Skeletal muscle cell (primary cell): ENCODE results near the gene ID1.
"Not testable (repeated sequence)": the region's sequence is repeated elsewhere in the genome, so short reads cannot be mapped to it uniquely, and the experiment has no call there.

Experiments used
- DNase-seq: peaks from one replicate; pipeline ENCODE4 v3.0.0-alpha.2; 2010; ENCODE audit warnings: low read depth
- H3K4me3 ChIP-seq: 2 replicates; pipeline ENCODE4 v1.5.1; 2011; ENCODE audit warnings: low read depth, mild to moderate bottlenecking, control low read depth, low read length, moderate library complexity

The ID1 gene

DNA sequence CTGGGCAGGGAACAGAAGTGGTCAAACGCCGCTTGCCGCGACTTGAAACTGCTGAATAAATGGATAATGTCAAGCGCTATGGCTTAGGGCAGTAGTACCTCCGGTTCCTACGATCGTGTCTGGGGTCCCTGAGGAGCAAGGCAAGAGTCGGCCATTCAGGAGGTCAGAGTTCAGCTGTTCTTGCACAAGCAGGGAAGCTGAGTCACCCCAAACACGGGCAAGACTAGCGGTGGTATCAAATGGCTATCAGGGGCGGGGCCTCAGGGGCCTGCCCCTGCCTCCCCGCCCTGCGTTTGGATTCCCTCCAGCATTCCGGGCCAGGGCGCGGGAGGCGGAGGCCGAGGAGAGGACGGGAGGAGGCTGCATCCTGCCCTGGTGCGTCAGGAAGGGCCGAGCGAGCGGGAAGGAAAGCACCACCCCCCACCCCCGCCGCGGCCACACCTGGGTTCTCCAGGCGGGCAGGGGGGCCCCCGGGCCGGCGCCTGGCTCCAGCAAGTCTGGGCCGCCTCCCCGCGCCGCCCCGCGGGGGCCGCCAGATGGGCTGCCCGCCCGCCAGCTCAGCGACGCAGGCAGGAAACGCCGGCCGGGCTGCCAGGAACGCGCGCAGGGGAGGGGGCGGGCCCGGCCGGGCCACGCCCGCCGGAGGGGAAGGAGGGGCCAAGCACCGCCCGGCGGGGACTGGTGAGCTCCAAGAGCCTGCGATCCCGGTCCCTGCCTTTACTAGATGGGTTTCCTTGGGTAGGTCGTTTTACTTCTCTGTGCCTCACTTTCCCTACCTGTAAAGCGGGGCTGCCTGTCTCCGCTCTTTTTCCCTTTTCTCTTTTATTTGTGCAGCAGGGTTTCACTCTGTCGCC, 32.2 kb upstream of the ID1 start:
- DNase-seq, result peak; percentile 98
- peak overlapping the region; percentile 56 for H3K4me3 ChIP-seq

DNA sequence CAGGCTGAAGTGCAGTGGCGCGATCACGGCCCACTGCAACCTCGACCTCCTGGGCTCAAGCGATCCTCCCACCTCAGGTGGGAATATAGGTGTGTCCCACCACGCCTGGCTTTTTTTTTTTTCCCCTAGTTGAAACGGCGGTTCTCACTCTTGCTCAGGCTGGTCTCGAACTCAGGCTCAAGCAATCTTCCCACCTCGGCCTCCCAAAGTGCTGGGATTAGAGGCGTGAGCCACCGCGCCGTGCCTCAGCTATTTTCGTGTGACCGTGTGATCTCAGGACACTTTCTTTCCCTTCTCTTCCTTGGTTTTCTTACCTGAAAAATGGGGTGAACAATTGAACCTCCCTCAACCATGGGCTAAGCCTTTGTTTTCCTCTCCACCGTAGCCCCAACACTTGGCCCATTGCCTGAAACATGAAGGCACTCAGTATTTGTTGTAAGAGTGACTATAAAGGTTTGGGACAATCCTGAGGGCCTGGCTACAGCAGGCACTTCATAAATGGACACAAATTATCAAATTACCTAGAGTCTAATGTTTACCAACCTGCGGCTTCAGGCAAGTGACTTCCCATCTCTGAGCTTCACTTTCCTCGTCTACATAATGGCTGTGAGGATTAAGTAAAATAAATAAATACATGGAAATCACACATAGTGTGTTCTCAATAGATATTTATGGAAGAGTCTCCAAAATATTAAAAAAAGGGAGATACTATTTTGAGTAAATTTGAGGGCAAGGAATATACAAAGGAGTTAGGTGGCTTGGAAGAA, 31.4 kb upstream of the ID1 start:
- DNase-seq, result no peak
- peak overlapping the region; percentile 56 for H3K4me3 ChIP-seq

DNA sequence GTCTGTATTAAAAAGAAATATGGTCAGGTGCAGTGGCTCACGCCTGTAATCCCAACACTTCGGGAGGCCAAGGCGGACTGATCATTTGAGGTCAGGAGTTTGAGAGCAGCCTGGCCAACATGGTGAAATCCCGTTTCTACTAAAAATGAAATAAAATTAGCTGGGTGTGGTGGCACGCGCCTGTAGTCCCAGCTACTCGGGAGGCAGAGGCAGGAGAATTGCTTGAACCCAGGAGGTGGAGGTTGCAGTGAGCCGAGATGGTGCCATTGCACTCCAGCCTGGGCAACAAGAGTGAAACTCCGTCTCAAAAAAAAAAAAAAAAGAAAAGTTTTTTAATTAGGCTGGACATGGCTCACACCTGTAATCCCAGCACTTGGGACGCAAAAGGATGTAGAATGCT, 30.1 kb upstream of the ID1 start:
- H3K4me3 ChIP-seq, DNase-seq: not testable (repeated sequence)

DNA sequence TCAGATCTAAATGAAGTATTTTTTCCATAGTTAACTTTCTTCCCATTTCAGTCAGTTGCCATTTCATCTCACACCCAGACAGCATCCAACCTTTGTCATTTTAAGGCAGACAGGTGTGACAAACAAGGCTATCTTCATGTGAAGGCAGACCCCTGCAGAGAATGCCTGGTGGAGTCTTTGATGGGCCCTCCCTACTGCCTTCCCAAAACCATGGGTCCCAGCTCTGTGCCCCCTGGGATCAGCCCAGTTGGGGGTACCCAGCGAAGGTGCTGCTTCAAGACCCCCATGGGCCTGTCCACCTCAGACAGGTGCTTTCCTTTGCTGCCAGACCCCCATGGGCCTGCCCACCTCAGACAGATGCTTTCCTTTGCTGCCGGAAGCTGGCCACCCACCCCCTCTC, 28.3 kb upstream of the ID1 start:
- DNase-seq, result no peak
- H3K4me3 ChIP-seq, result no peak overlapping the region

DNA sequence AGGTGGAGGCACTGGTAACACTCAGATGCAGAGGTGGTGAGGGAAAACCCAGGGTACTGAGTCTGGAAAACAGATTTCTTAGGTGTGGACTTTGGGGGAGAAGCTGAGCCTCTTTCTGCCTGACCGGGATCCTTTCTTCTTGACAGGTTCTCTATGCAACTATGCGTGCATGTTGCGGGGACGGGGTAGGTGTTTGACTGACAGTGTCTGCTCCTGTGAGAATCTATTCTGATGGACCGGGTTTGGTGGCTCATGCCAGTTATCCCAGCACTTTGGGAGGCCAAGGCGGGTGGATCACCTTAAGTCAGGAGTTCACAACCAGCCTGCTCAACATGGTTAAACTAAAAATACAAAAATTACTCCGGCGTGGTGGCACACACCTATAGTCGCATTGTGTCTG, 27.9 kb upstream of the ID1 start:
- H3K4me3 ChIP-seq, result no peak overlapping the region
- DNase-seq, result no peak

DNA sequence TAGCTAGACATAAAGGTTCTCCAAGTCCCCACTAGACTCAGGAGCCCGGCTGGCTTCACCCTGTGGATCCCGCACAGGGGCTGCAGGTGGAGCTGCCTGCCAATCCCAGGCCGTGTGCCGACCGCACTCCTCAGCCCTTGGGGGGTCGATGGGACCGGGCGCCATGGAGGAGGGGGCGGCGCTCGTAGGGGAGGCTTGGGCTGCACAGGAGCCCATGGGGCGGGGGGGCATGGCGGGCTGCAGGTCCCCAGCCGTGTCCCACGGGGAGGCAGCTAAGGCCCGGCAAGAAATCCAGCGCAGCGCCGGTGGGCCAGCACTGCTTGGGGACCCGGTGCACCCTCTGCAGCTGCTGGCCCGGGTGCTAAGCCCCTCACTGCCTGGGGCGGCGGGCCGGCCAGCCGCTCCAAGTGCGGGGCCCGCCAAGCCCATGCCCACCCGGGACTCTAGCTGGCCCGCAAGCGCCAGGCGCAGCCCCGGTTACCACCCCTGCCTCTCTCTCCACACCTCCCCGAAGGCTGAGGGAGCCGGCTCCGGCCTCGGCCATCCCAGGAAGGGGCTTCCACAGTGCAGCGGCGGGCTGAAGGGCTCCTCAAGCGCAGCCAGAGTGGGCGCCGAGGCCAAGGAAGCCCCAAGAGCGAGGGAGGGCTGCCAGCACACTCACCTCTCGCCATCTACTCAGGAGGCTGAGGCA, 26.5 kb upstream of the ID1 start:
- no peak overlapping the region for H3K4me3 ChIP-seq

DNA sequence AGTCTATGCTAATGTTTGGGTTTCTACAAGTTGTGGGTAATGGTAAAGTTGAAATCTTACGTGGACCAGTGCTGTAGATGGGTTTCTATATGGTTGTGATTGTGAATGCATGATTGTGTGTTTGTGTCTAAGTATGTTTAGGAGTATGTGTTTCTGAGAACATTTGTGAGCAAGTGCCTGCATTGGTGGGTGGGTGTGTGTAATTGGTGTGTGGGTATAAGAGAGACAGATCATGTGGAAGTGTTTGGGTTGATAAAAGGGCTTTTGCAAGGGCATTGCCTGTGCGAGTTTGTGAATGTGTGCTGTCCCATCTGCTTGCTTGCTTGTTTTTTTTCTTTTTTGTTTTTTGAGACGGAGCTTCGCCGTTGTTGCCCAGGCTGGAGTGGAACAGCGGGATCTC, 25.8 kb upstream of the ID1 start:
- no peak for DNase-seq
- H3K4me3 ChIP-seq, result no peak overlapping the region

More for the DNA sequence above, 26.5 kb upstream of the ID1 start:
- DNase-seq, result no peak

DNA sequence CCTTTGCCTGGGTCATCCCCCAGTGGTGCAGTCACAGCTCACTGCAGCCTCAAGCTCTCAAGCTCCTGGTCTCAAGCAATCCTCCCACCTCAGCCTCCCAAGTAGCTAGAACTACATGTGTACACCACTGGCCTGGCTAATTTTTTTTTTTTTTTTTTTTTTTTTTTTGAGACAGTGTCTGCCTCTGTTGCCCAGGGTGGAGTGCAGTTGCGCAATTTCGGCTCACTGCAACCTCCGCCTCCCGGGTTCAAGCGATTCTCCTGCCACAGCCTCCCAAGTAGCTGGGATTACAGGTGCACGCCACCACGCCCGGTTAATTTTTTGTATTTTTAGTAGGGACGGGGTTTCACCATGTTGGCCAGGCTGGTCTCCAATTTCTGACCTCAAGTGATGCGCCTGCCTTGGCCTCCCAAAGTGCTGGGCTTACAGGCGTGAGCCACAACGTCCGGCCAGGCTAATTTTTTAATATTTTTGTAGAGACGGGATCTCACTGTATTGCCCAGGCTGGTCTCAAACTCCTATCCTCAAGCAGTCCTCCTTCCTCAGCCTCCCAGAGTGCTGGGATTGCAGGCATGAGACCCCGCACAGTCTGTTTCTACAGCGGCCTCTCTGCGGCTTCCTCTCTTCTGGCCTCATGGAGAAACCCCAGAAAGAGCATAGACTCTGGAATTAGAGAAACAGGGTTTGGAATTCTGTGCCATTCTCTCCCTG, 25.0 kb upstream of the ID1 start:
- not testable (repeated sequence) for DNase-seq

DNA sequence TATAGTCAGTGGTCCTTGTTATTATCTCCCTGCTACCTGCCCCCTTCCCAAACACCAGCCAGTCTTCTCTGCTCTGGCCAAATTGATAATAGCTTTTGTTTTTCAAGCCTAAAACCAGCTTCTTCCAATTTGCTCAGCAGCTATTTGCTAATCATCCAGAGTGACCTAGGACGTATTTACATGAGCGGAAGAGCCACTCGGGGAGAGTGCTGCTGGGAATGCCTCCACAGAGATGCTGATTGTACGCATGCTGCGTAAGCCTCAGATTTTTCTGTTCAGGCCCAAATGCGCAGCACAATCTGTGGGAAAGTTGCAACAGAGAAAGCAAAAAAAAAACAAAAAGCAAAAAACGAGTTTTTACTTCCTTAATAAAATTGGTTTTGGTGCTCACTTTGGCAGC, 24.4 kb upstream of the ID1 start:
- no peak for DNase-seq
- no peak overlapping the region for H3K4me3 ChIP-seq

More for the DNA sequence above, 25.0 kb upstream of the ID1 start:
- H3K4me3 ChIP-seq, result not testable (repeated sequence)

DNA sequence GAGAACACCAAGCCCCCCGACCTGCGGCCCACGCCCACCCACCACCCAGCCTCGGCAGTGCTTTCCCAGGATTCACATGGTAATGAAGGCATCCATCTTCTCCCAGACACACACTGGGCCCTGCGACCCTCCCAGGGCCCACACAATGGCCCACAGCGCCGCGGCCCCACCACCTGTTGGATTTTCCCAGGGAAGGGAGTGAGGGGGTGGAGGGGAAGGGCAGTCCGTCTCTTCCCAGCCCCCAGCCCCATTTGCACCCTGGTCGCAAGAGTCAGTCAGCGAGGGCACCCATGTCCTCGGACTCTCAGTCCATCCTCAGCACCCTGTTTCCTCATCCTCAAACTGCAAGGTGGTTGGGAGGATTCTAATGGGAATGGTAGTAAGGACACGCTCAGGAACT, 23.7 kb upstream of the ID1 start:
- DNase-seq, result no peak
- H3K4me3 ChIP-seq, result no peak overlapping the region

DNA sequence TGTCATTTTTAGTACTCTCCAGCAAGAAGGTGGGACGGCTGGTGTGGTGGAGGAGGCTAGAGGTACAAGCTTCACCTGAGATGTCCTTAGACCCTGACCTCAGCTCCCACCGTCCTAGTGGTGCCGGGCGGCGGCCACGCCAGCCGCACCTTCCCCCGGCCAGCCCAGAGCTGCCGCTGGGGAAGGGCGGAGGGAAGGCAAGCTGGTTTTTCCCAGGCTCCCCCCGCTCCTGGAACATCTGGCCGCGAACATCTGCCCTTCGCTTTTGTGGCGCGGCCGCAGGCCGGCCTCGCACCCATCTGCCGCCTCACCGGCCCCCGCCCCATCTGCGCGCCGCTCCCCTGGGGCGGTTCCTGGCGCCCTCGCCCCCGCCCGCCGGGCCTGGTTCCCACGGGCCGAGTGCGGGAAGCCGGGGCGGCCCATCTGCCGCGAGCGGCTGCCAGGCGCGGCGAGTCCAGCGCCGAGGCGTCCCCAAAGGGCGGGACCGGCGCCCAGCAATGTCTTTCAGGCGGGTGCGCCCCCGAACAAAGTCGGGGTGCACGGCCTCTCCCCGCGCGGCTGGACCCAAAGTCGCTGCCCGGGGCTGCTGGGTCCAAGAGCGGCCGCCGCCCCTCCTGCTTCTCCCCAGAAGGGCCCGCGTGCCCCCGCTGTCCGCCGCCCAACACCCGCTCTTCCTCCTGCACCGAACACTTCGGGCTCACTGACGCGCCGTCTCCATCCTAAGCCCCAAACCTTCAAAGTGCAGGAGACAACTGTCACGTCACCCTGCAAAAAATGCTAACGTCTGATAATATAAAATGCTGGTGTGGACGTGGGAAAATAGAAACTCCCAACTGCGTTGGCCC, 17.3 kb upstream of the ID1 start:
- DNase-seq, result no peak
- H3K4me3 ChIP-seq, result peak overlapping the region; percentile 46

DNA sequence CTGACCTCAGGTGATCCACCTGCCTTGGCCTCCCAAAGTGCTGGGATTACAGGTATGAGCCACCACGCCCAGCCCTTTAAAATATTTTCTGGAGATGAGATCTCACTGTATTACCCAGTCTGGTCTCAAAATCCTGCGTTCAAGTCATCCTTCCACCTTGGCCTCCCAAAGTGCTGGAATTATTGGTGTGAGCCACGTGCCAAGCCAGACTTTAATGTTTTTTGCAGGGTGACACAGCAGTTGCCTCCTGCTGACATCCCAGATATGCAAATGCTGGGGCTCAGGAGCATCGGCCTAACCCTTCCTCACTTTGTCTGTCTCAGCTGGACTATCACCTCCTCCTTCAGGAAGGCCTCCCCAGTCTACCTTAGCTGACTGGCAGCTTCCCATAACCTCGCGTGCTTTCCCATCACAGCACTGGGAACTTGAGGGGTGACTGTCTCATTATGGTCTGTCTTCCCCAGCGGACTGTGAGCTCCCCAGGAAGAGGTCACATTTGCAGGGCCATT, 14.3 kb upstream of the ID1 start:
- no peak overlapping the region for H3K4me3 ChIP-seq
- no peak for DNase-seq

DNA sequence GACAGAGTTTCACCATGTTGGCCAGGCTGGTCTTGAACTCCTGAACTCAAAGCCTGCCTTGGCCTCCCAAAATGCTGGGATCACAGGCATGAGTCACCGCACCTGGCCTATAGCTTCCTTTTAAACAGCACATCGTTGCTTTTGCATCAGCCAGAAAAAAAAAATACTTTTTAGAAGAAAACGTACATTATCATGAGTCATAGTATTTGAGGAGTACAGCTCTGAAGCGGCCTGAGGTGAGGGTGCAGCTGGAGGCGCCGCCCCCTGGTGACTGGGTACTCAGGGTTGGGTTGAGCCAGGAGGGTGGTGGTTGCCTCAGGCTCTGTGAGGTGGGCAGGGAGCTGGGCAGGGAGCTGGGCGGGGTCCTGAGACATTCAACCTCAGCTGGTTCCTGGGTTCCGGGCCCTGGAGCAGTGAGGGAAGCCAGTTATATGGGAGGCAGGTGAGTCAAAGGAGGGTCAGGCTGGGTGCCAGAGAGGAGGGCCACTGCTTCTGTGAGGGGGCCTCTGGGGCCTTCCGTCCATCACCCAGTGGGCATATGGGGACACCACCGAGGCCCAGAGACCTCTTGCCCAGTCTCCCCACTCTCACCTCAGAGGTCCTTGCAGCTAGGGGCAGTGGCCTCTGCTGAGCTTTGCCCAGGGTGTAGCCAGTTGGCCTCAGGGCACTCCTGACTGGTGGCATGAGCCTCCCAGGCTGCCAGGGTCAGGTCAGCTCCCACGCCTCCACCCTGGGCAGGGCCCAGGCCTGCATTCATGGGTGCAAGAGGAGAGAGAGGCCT, 11.7 kb upstream of the ID1 start:
- peak; percentile 73 for DNase-seq
- no peak overlapping the region for H3K4me3 ChIP-seq

DNA sequence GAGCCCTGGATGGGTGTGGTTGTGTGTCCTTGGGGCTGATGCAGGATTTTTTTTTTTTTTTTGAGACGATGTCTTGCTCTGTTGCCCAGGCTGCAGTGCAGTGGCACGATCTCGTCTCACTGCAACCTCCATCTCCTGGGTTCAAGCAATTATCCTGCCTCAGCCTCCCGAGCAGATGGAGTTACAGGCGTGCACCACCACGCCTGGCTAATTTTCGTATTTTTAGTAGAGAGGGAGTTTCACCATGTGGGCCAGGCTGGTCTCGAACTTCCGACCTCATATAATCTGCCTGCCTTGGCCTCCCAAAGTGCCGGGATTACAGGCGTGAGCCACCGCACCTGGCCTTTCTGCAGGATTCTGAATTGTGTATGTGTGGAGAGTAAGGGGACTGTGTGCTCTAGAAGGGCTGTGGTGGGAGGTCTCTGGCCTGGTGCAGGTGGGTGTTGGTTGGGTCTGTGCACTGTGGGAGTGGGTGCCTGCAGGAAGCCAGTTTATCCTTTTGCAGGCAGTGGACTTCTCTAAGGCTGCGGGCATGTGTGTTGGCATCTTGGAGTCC, 11.0 kb upstream of the ID1 start:
- DNase-seq, result no peak
- no peak overlapping the region for H3K4me3 ChIP-seq

DNA sequence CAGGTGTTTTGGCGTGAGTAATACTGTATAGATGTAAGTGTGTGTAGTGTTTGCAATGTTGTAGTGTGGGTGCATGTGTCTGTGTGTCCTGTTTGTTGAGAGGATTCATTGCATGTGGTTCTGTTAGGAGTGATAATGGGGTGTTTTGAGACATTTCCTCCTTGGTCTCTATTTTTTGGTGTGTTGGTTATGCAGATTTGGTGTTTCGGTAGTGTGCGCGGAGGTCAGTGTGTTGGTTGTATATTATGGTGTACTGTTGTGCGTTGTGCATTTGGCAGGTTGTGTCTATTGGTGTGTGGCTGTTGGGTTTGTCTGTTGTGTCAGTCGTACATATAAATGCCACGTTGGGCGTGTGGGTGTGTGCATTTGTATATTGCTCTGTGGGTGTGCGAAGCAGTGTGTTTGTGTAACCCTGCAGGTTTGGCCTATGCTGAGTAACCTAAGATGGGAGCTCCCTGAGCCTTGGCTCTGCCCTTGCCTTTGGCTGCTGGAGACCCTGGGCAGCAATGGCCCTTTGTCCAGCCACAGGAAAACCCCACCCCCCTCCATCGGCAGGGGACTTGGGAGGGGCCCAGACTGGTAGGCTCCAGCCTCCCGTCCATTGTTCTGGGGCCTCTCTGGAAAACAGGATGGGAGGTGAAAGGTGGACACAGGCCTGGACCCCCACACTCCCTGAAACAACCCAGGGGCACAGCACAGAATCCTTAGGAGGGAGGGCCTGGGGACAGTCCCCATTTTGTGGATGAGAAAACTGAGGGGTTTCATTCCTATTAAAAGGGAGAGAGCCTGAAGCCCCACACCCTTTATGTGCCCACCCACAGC, 10.3 kb upstream of the ID1 start:
- H3K4me3 ChIP-seq, result no peak overlapping the region
- no peak for DNase-seq

DNA sequence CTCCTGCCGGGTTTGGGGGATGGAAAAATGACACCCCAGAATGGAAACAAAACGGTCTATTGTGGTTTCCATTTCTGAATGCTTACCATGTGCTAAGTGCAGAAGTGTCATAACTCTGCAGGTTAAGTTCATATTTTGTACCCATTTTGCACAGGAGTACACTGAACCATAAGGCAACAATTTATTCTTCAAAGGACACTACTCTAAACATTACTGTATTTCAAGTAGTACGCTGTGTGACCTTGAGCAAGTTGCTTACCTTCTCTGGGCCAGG, 9.8 kb upstream of the ID1 start:
- no peak overlapping the region for H3K4me3 ChIP-seq
- DNase-seq, result no peak
